Measurements from ENCODE around the gene GIT1. TPM values are rescaled to one million over a fixed set of nuclear protein-coding genes. Genes with fewer than 3 reads are reported as not detected.

The GIT1 gene
- total RNA-seq, 4 donors from 2014 or later = 35.7 to 71.7 (median 42.4) TPM

- Histone ChIP-seq H3K27me3 (no peaks in the 10 kb centered on the region), H3K27ac (no peak overlapping the region), H3K4me3 (replicated peaks in 1 of 3) (no peak overlapping the region), H3K4me1 (peaks cover 17 to 34% of the 10 kb centered on the region in 2 donors), H3K36me3 (peaks cover 0 to 4% of the 10 kb centered on the region in 2 donors), H3K9me3 (no peaks in the 10 kb centered on the region)
- no peak for DNase-seq
- WGBS, 2 donors = 84 to 91% methylated on average over 13 of the region's 16 CpGs
- intact Hi-C loops (cut with DNase I) = loop anchor here (5.0 to 10.0 kb wide), 3 partner anchors 34 to 351 kb away; partner anchors contain the start of gene SSH2
- TF ChIP-seq, protein P1, sequence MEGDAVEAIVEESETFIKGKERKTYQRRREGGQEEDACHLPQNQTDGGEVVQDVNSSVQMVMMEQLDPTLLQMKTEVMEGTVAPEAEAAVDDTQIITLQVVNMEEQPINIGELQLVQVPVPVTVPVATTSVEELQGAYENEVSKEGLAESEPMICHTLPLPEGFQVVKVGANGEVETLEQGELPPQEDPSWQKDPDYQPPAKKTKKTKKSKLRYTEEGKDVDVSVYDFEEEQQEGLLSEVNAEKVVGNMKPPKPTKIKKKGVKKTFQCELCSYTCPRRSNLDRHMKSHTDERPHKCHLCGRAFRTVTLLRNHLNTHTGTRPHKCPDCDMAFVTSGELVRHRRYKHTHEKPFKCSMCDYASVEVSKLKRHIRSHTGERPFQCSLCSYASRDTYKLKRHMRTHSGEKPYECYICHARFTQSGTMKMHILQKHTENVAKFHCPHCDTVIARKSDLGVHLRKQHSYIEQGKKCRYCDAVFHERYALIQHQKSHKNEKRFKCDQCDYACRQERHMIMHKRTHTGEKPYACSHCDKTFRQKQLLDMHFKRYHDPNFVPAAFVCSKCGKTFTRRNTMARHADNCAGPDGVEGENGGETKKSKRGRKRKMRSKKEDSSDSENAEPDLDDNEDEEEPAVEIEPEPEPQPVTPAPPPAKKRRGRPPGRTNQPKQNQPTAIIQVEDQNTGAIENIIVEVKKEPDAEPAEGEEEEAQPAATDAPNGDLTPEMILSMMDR (IDR thresholded peaks at IDR 0.05) = no peak
- TF ChIP-seq POLR2A (IDR thresholded peaks at IDR 0.05) = no peak
Measured at GRCh38 chr17:29583324-29584248, 5.9 kb downstream of the GIT1 start.

- H3K27ac ChIP-seq = no peak overlapping the region
- H3K4me3 ChIP-seq (replicated peaks in 1 of 3) = no peak overlapping the region
- no peaks in the 10 kb centered on the region for H3K27me3 ChIP-seq
- TF ChIP-seq POLR2A (IDR thresholded peaks at IDR 0.05) = no peak
- TF ChIP-seq, protein P1 (IDR thresholded peaks at IDR 0.05) = no peak
- intact Hi-C loops (cut with DNase I) = loop anchor here (5.0 to 10.0 kb wide), 3 partner anchors 35 to 352 kb away; partner anchors contain the start of gene SSH2
- DNase-seq = no peak
- H3K4me1 ChIP-seq = peaks cover 9 to 26% of the 10 kb centered on the region in 2 donors
- 87 to 97% methylated on average over 5 to 13 of the region's 13 CpGs for WGBS, 2 donors
- H3K9me3 ChIP-seq = no peaks in the 10 kb centered on the region
- peaks cover 5 to 12% of the 10 kb centered on the region in 2 donors for H3K36me3 ChIP-seq
Measured at GRCh38 chr17:29582772-29583171, 6.7 kb downstream of the GIT1 start.

GRCh38 chr17:29582254-29582765 is 7.1 kb downstream of the GIT1 start:
- Histone ChIP-seq H3K4me3 (replicated peaks in 1 of 3) (no peak overlapping the region), H3K27ac (no peak overlapping the region), H3K36me3 (peaks cover 5 to 16% of the 10 kb centered on the region in 2 donors), H3K9me3 (no peaks in the 10 kb centered on the region), H3K4me1 (peaks cover 4 to 21% of the 10 kb centered on the region in 2 donors), H3K27me3 (no peaks in the 10 kb centered on the region)
- TF ChIP-seq, protein P1 (IDR thresholded peaks at IDR 0.05) = no peak
- TF ChIP-seq POLR2A (IDR thresholded peaks at IDR 0.05) = no peak
- intact Hi-C loops (cut with DNase I) = loop anchor here (5.0 to 10.0 kb wide), 3 partner anchors 35 to 352 kb away; partner anchors contain the start of gene SSH2
- WGBS, 2 donors = 87% methylated on average over 10 of the region's 10 CpGs
- no peak for DNase-seq

GRCh38 chr17:29581583-29582253 is 7.7 kb downstream of the GIT1 start:
- intact Hi-C loops (cut with DNase I) = loop anchor here (5.0 to 10.0 kb wide), 3 partner anchors 36 to 353 kb away; partner anchors contain the start of gene SSH2
- no peak for DNase-seq
- H3K9me3 ChIP-seq = no peaks in the 10 kb centered on the region
- peaks cover 0 to 15% of the 10 kb centered on the region in 2 donors for H3K4me1 ChIP-seq
- 87 to 93% methylated on average over 7 to 9 of the region's 20 CpGs for WGBS, 2 donors
- TF ChIP-seq, protein P1 (IDR thresholded peaks at IDR 0.05) = no peak
- no peak for TF ChIP-seq POLR2A (IDR thresholded peaks at IDR 0.05)
- no peak overlapping the region for H3K4me3 ChIP-seq (replicated peaks in 1 of 3)
- H3K36me3 ChIP-seq = peaks cover 10 to 22% of the 10 kb centered on the region in 2 donors
- H3K27ac ChIP-seq = no peak overlapping the region
- no peaks in the 10 kb centered on the region for H3K27me3 ChIP-seq

Data from thyroid gland (tissue), 4 donors.